ENCODE results near the gene ATP10B. TPM values are rescaled to one million over a fixed set of nuclear protein-coding genes. Genes with fewer than 3 reads are reported as not detected.

The ATP10B gene
- total RNA-seq, 1 donor from 2014 or later, result 1.3 TPM

DNA sequence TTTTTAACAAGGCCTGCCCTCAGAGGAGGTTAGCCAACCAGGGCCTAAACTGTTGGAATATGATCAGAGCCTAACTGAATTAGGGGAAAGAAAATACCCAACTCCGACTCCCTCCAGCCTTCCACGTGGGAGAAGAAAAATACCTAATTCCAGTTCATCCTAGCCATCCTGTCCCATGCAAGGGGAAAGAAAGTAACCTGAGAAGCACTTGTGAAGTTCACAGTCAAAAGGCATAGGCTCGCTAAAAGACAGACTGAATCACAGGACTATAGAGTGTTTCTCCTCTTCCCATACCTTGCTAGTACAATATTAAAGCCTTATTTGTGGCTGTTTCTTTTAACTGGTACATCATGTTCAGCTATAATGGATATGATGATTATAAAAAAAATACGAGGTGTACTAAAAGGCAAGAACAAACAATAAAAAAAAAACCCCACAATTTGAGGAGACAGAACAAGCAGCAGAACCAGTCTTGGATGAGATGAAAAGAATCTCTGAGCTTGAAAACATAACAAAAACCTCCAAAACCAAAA, 18.0 kb upstream of the ATP10B start:
- Histone ChIP-seq H3K4me3 (ENCODE audit: low read depth, low read length) (no peak overlapping the region), H3K27me3 (ENCODE audit: control insufficient read depth, insufficient read depth, low read length) (no peaks in the 10 kb centered on the region), H3K36me3 (ENCODE audit: control insufficient read depth, insufficient read depth, low read length) (no peaks in the 10 kb centered on the region)
- no peak for DNase-seq (ENCODE audit: low read depth)
- FAIRE-seq, result no peak
- TF ChIP-seq, protein P1, sequence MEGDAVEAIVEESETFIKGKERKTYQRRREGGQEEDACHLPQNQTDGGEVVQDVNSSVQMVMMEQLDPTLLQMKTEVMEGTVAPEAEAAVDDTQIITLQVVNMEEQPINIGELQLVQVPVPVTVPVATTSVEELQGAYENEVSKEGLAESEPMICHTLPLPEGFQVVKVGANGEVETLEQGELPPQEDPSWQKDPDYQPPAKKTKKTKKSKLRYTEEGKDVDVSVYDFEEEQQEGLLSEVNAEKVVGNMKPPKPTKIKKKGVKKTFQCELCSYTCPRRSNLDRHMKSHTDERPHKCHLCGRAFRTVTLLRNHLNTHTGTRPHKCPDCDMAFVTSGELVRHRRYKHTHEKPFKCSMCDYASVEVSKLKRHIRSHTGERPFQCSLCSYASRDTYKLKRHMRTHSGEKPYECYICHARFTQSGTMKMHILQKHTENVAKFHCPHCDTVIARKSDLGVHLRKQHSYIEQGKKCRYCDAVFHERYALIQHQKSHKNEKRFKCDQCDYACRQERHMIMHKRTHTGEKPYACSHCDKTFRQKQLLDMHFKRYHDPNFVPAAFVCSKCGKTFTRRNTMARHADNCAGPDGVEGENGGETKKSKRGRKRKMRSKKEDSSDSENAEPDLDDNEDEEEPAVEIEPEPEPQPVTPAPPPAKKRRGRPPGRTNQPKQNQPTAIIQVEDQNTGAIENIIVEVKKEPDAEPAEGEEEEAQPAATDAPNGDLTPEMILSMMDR (IDR thresholded peaks at IDR 0.05; ENCODE audit: insufficient read depth, low read length, severe bottlenecking), result no peak

DNA sequence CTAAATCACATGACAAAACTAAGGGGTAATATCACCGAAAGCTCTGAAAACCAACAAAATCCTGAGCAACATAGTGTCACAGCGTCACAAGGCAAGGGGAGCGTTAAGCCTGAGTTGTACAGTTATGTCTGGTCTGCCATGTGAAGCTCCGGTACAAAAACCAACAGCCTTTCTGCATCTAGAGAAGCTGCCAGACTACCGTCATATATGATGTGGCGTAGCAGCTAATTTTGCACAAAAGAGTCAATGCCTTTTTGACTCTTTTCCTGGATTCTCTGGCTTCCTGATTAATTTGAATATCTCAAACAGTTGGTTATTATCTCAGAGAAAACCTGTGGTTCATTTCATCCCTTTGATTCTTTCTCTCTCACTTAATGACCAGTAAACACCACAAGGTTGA, 16.0 kb upstream of the ATP10B start:
- DNase-seq (ENCODE audit: low read depth) (no peak), FAIRE-seq (no peak)
- no peak overlapping the region for H3K4me3 ChIP-seq (ENCODE audit: low read depth, low read length)
- no peaks in the 10 kb centered on the region for H3K27me3 ChIP-seq (ENCODE audit: control insufficient read depth, insufficient read depth, low read length)
- TF ChIP-seq, protein P1 (IDR thresholded peaks at IDR 0.05; ENCODE audit: insufficient read depth, low read length, severe bottlenecking), result no peak
- H3K36me3 ChIP-seq (ENCODE audit: control insufficient read depth, insufficient read depth, low read length), result no peaks in the 10 kb centered on the region

GRCh38 chr5:160851451-160851850, 560 bp downstream of the ATP10B start:
- Histone ChIP-seq H3K4me3 (ENCODE audit: low read depth, low read length) (no peak overlapping the region), H3K27me3 (ENCODE audit: control insufficient read depth, insufficient read depth, low read length) (no peaks in the 10 kb centered on the region), H3K36me3 (ENCODE audit: control insufficient read depth, insufficient read depth, low read length) (no peaks in the 10 kb centered on the region)
- DNase-seq (ENCODE audit: low read depth) (no peak), FAIRE-seq (no peak)
- TF ChIP-seq, protein P1 (IDR thresholded peaks at IDR 0.05; ENCODE audit: insufficient read depth, low read length, severe bottlenecking), result no peak

DNA sequence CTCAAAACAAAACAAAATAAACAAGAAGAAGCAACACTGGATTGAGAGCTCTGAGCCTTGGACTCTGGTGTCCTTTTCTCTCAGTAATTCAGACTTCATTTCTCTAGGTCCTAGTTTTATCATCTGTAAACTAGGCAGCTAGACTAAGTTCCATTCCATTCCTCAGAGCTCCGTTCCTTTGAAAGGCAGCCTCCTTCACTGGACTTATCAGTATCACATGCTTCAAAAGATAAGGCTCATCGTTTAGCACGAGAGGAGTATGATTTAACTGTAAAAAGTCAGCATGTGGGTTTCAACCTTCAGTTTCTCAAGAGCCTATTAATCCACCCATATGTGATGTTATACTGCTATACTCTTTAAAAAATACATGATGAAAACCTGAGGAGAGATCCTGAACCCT, 1.6 kb downstream of the ATP10B start:
- TF ChIP-seq, protein P1 (IDR thresholded peaks at IDR 0.05; ENCODE audit: insufficient read depth, low read length, severe bottlenecking), result no peak
- no peaks in the 10 kb centered on the region for H3K36me3 ChIP-seq (ENCODE audit: control insufficient read depth, insufficient read depth, low read length)
- DNase-seq (ENCODE audit: low read depth) (no peak), FAIRE-seq (no peak)
- H3K4me3 ChIP-seq (ENCODE audit: low read depth, low read length), result no peak overlapping the region
- H3K27me3 ChIP-seq (ENCODE audit: control insufficient read depth, insufficient read depth, low read length), result no peaks in the 10 kb centered on the region

- TF ChIP-seq, protein P1 (IDR thresholded peaks at IDR 0.05; ENCODE audit: insufficient read depth, low read length, severe bottlenecking), result no peak
- DNase-seq (ENCODE audit: low read depth), result no peak
- no peaks in the 10 kb centered on the region for H3K36me3 ChIP-seq (ENCODE audit: control insufficient read depth, insufficient read depth, low read length)
- FAIRE-seq, result no peak
- no peak overlapping the region for H3K4me3 ChIP-seq (ENCODE audit: low read depth, low read length)
- no peaks in the 10 kb centered on the region for H3K27me3 ChIP-seq (ENCODE audit: control insufficient read depth, insufficient read depth, low read length)
These were observed 4.4 kb downstream of the ATP10B start for GRCh38 chr5:160847526-160848085.

DNA sequence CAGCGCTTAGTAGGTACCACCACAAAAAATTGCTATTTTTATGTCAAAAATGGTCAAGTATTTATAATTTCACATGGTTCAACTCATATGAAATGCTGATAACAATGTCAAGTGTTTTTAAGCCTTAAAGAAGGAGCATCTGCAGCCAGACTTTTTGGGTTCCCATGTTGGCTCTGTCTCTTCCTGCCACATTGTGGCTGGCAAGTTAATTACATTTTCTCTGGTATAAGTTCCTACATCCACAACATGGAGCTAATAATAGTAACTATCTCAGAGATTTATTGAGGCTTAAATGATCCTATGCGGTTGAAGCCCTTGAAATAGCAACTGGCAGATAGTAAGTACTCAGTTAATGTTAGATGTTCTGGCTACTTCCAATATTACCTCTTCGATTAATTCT, 5.4 kb downstream of the ATP10B start:
- H3K36me3 ChIP-seq (ENCODE audit: control insufficient read depth, insufficient read depth, low read length), result no peaks in the 10 kb centered on the region
- FAIRE-seq (no peak), DNase-seq (ENCODE audit: low read depth) (peak; percentile 7)
- H3K4me3 ChIP-seq (ENCODE audit: low read depth, low read length), result no peak overlapping the region
- H3K27me3 ChIP-seq (ENCODE audit: control insufficient read depth, insufficient read depth, low read length), result no peaks in the 10 kb centered on the region
- TF ChIP-seq, protein P1 (IDR thresholded peaks at IDR 0.05; ENCODE audit: insufficient read depth, low read length, severe bottlenecking), result no peak
